Fibroblast of skin of scalp (primary cell): ENCODE data around the gene AP1G1.

Experiments used
- DNase-seq: peaks from one replicate; pipeline ENCODE4 v3.0.0-alpha.2; 2013

Gene AP1G1

GRCh38 chr16:71754108-71754507, 54.5 kb downstream of the AP1G1 start:
- no peak for DNase-seq

GRCh38 chr16:71748226-71748625, 60.4 kb downstream of the AP1G1 start:
- DNase-seq, result no peak

GRCh38 chr16:71746442-71747046, 62.1 kb downstream of the AP1G1 start:
- DNase-seq, result peak; percentile 40

- no peak for DNase-seq
Observed at GRCh38 chr16:71738855-71739254, 69.8 kb downstream of the AP1G1 start.

GRCh38 chr16:71737501-71737900, 71.1 kb downstream of the AP1G1 start:
- no peak for DNase-seq

GRCh38 chr16:71734511-71734910, 74.1 kb downstream of the AP1G1 start:
- no peak for DNase-seq

- DNase-seq, result no peak
Observed at GRCh38 chr16:71732587-71732986, 76.0 kb downstream of the AP1G1 start.

- DNase-seq, result no peak
Observed at GRCh38 chr16:71727551-71728324, 80.9 kb downstream of the AP1G1 start.

GRCh38 chr16:71726476-71727315, 81.9 kb downstream of the AP1G1 start:
- no peak for DNase-seq

GRCh38 chr16:71724320-71724751, 84.3 kb downstream of the AP1G1 start, which contains the start of gene PHLPP2:
Gene PHLPP2 (minus strand): TSS chr16:71724701. CDS start chr16:71714795, 9,906 bp downstream.
- no peak for DNase-seq

- peak; percentile 76 for DNase-seq
Observed at GRCh38 chr16:71723537-71724319, 84.9 kb downstream of the AP1G1 start.

- peak; percentile 71 for DNase-seq
Observed at GRCh38 chr16:71722801-71723536, 85.7 kb downstream of the AP1G1 start.

GRCh38 chr16:71721066-71721740, 87.4 kb downstream of the AP1G1 start:
- no peak for DNase-seq

GRCh38 chr16:71712501-71712900, 96.1 kb downstream of the AP1G1 start:
- DNase-seq, result no peak

GRCh38 chr16:71711789-71712188, 96.8 kb downstream of the AP1G1 start:
- DNase-seq, result no peak

GRCh38 chr16:71709229-71709781, 99.3 kb downstream of the AP1G1 start:
- DNase-seq, result peak; percentile 80

- no peak for DNase-seq
Observed at GRCh38 chr16:71708696-71709095, 99.9 kb downstream of the AP1G1 start.

GRCh38 chr16:71707199-71707598, 101.4 kb downstream of the AP1G1 start:
- DNase-seq, result no peak

GRCh38 chr16:71706046-71706445, 102.6 kb downstream of the AP1G1 start:
- no peak for DNase-seq

GRCh38 chr16:71703333-71703732, 105.3 kb downstream of the AP1G1 start:
- no peak for DNase-seq

- no peak for DNase-seq
Observed at GRCh38 chr16:71700831-71701230, 107.8 kb downstream of the AP1G1 start.
